Skeletal muscle cell (primary cell): ENCODE data around the gene HMGXB4.

Experiments used
- DNase-seq: peaks from one replicate; pipeline ENCODE4 v3.0.0-alpha.2; 2010; ENCODE audit warnings: low read depth
- H3K4me3 ChIP-seq: 2 replicates; pipeline ENCODE4 v1.5.1; 2011; ENCODE audit warnings: low read depth, mild to moderate bottlenecking, control low read depth, low read length, moderate library complexity

HMGXB4 gene

DNA sequence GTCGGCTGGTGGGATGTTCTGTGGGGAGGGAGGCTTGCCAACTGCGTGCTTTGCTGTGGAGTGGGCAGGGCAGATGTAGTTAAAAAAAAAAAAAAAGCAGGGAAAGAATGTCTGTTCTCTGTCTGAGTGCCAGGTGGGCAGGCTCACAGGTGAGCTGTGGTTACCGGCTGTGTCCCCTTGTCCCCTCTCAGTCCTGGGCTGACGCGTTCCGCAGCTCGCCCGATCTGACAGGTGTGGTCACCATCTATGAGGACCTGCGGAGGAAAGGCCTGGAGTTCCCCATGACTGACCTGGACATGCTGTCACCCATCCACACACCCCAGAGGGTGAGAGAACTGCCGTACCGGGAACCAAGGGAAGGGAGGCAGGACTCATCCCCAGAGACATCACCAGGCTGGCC, 66.0 kb downstream of the HMGXB4 start:
- no peak for DNase-seq

DNA sequence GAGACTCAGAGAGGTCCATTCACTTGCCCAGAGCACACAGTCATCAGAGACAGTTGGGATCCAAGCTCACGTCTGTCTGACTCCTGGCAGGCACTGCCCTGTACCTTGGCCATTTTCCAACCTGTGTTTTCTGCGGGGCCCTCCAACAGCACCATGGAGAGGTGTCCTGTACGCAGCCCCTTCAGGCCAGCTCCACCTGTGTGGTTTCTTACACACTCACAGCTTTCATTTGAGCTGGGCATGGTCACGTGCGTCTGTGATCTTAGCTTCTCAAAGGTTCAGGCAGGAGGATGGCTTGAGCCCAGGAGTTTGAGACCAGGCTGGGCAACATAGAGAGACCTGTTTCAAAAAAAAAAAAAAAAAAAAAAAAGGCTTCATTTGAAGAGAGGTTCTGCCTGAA, 66.8 kb downstream of the HMGXB4 start:
- DNase-seq, result no peak
- H3K4me3 ChIP-seq, result no peak overlapping the region

More for the DNA sequence above, 66.0 kb downstream of the HMGXB4 start:
- no peak overlapping the region for H3K4me3 ChIP-seq

DNA sequence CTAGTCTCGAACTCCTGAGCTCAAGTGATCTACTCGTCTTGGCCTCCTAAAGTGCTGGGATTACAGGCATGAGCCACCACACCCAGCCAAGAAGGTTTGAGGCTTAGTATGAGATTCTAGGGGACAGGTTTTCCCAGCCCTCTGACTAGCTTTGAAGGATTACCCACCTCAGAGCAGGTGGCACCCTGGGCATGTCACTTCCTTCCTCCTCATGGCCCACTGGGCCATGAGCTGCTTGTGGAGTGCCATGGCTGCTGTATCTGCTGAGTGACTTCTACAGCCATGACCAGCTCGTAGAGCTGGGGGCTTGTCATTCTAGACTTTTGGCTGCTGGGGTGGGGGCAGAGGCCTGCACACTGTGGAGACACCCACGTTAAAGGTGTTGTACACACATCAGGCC, 67.5 kb downstream of the HMGXB4 start:
- no peak for DNase-seq
- H3K4me3 ChIP-seq, result no peak overlapping the region

DNA sequence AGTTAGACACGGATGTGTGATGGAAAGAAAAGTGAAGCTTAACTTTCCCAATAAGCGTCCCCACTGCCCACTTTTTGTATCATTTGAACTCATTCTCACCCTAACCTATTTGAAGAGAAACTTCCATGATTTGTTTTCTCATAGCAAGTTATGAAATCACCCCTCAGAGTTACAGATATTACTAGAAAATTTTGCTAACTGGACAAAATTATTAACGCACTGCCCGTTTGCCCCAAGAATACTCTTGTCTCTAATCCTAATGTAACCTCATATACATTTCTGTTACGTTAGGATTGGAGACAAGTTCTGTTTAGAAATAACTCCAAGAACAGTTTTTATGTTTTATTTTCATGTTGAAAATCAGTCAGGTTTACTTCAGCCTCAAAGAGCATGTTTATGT, 67.9 kb downstream of the HMGXB4 start:
- no peak overlapping the region for H3K4me3 ChIP-seq
- DNase-seq, result no peak

DNA sequence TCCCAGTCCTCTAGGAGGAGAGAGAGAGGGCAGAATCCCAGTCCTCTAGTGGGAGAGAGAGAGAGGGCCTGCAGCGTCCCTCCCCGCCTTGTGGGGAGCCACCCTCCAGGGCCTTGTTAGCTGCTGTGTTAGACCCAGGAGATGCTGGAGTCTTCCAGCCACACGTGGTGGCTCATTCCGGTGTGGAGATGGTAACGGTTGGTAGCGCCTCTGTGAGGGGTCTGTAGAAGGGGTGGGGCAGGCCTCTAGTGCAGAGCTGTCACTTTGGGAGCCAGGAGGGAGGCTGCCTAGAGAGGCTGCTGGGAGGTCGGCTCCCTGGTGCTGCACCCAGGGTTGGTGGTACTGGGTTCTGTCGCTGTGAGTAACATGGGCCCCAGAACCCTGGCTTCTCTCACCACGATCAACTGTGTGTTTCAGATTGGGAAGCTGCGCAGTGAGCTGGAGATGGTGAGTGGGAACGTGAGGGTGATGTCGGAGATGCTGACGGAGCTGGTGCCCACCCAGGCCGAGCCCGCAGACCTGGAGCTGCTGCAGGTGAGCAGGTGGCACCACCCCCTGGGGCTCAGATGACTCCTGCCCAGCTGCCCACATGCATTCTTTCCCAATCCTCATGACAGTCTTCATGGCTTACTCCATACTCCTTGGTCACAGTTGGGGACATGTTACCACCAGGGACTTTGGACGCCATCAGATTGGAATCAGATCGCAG, 69.7 kb downstream of the HMGXB4 start:
- H3K4me3 ChIP-seq, result no peak overlapping the region
- no peak for DNase-seq

DNA sequence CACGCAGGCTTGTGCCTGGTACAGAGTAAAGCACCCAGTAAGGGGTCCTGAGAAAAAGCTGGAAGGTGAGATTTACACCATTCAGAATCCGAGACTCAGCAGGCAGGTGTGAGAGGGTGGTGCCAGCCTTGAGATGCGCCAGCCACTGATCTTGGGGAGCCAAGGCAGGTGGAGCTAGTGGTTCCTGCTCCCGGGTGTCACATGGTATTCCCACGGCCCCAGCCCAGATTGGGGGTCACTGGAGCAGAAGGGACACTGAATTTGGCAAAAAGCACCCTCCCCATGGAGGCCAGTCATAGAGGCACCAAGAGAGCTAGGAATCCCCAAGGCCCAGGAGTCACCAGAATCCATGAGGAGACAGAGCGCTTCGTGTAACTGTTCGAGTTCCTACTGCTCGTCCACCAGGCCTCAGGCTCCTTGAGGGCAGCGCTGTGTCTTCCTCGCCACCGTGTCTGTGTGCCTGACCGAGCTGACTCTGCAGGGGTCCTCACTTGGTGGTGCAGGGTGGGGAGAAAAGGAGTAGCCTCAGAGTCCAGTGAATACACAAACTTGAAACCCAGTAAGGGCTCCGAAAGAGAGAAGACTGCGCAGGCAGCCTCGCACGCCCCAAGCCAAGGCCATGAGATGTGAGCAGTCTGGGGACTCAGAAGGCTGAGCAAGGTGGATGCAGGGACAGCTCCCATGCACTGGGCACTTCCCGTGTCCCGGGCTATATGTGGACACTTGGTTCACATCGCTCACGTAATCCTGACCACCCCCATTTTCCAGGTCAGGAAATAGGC, 70.6 kb downstream of the HMGXB4 start:
- DNase-seq, result no peak
- H3K4me3 ChIP-seq, result no peak overlapping the region

DNA sequence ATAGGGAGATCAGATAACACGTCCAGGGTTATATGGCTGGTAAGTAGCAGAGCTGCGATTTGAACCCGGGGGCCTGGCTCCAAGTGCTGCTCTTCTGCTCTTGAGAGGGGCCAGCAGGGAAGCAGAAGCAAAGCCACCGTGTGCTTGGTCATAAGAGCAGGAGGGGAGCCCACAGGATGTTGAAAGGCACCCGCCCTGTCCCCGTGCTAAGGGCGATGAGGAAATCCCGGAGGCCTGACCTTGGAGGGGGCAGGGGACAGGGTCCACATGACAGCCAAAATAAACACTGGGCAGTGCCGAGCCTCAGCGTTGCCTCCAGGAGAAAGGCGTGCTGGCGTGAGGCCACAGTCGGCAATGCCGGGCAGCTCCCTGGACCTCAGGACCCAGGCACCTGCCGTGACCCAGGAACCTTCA, 71.2 kb downstream of the HMGXB4 start:
- DNase-seq, result no peak
- H3K4me3 ChIP-seq, result no peak overlapping the region

DNA sequence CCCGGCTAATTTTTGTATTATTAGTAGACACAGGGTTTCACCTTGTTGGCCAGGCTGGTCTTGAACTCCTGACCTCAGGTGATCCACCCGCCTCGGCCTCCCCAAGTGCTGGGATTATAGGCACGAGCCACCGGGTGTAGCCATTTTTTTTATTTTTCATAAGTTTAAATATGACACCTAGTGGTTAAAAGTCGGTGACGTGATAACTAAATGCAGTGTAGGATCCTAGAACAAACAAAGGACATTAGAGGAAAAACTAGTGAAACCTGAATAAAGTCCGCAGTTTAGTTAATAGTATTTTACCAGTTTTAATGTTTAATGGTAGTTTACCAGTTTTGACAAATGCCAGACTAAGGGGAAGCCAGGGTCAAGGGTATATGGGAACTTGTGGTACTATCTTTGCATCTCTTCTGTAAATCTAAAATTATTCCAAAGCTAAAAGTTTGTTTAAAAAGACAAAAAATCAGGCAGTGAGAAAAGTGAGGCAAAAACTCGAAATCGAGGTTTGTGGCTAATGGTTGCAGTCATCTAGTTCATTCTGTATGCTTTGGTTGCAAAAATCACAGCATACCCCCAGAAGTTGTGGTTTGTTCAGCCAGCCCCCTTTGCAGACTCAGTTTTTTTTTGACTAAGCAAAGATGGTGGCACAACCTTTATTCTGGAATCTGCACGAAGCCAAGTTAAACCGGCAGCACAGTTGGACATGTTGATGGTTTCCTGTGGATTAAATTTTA, 72.0 kb downstream of the HMGXB4 start:
- DNase-seq, result no peak
- no peak overlapping the region for H3K4me3 ChIP-seq

DNA sequence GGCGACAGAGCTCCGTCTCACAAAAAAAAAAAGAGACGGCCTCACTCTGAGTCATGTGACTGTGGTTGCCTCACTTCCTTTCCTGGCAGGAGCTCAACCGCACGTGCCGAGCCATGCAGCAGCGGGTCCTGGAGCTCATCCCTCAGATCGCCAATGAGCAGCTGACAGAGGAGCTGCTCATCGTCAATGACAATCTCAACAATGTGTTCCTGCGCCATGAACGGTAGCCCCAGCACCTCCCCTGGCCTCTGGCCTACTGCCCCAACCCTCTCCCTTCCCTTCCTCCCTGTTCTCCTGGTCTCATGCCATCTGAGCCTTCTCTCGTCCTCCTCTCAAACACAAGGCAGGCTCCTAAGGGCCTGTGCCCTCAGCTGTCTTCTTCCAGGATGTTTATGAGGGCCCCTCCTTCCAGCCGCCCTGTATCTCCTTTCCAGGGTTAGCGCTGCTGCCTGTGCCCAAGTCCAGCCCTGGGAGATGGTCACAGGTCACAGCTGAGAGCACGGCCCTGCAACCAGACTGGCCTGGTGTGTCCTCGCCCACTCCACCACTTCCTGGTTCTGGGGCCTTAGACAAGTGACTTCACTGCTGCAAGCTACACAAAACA, 73.1 kb downstream of the HMGXB4 start:
- peak; percentile 41 for DNase-seq
- no peak overlapping the region for H3K4me3 ChIP-seq

DNA sequence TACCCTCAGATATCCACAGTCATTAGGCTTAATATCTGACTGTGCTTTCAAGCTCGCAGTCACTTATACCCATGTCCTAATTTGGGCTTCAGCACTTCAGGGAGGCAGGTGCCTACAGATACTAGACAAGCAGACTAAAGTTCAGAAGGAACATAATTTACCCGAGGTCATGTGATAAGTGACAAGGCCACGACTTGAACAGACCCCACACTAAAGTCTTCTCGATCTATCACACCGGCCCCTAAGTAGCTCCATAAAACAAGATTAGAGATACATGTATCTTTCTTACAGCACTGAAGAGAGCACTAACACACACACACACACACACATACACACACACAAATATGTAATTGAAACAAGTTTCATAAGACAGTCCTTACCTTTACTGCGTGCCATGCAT, 75.0 kb downstream of the HMGXB4 start:
- no peak overlapping the region for H3K4me3 ChIP-seq
- DNase-seq, result no peak

DNA sequence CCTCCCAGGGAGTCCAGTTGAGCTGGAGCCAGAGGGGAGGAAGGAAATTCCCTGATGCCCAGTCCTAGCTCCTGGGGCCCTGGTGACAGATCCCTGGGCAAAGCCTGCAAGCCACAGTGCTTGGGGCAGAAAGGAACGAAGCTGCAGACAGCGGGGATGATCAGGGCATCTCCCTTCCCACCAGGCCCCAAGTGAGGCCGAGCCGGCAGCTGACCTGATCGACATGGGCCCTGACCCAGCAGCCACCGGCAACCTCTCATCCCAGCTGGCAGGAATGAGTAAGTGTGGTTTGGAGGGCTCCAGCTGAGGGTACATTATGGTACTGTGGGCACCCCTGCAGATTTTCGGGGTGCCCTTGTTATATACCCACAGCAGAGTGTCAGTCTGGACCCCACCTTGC, 75.9 kb downstream of the HMGXB4 start:
- H3K4me3 ChIP-seq, result no peak overlapping the region
- no peak for DNase-seq

DNA sequence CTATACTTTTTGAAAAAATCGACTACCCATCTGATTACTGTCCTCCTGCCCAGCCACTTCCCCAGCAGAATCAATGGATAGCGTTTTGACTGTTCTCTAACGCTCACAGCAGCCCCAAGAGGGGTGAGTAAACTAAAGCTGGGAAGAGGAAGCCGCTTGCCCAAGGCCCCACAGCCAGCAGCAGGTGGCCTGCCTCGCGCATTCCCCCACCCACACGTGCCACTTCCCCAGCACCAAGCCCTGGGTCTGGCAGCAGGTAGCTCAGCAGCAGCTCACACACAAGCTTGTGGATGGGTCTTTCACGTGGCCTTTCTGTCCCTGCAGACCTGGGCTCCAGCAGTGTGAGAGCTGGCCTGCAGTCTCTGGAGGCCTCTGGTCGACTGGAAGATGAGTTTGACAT, 76.7 kb downstream of the HMGXB4 start:
- no peak overlapping the region for H3K4me3 ChIP-seq
- no peak for DNase-seq

DNA sequence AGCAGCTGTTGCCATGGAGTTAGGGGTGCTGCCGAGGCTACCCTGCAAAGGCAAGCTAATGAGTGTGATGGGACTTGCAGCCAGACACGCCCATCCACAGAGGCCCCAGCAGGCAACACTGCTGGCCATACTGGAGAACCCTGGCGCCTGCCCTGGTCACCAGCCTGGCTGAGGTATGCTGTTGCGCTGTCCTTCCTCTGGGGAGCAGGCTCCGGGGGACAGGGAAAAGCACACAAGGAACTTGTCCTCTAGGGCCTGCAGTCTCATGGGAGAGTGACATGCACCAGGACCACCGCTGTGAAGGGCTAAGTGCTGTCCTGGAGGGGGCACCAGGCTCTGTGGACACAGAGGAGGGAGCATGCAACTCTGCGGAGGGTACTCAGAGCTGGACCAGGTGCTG, 78.2 kb downstream of the HMGXB4 start:
- H3K4me3 ChIP-seq, result no peak overlapping the region
- DNase-seq, result no peak

DNA sequence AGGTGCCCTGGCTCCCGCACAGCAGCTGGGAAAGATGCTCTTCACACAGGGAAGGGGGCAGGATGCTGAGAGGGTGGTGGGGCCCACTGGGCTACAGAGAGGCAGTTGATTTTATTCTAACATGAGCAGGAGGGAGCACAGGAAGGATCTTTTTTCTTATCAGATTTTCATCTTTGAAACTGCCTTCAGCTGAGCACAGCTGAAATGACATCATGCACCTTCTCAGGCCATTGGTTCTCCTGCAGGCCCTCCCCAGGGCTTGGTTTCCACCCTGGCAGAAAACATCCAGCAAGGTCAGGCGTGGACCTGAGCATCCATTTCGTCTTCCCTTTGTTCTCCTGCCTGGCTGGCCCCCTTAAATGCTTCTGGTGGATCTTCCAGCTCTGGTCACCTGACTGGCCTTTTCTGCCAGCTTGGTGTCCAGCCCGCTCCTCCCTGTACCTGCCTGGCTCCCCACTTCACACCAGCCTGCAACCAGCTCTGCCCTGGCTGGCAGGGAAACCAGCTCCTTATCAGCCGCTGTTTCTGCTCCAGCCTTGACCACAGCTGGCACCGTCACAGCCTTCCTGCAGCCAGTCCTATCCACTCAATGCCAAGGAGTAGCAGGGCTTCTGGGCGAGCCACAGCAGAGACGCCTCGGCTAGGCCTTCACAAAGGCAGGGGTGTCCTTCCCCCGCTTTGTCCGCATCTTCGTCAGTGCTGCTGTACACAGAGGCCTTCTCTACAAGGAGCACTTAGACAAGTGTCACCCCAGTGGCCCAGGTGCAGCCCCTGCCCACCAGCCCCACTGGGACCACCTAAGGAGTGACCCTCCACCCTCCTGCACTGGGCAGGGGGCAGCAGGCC, 78.9 kb downstream of the HMGXB4 start:
- DNase-seq, result no peak
- no peak overlapping the region for H3K4me3 ChIP-seq

DNA sequence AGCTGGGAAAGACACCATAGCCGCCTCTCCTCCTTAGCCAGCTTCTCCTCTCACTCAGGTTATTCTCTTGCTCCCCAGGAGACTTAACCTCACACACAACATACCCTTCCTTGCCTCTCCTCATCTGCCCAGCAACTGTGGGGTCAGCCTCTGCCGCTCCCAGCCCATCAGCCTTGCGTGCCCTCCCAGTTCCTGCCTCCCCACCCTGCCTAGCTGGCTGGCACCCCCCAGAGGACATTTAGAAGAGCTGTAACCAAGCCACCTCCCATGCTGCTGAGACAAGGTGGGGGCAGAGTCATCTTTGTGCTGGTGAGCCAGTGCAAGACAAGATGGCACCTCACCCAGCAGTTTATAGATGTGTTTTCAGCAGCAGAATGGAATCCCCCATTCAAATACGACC, 80.6 kb downstream of the HMGXB4 start:
- H3K4me3 ChIP-seq, result no peak overlapping the region
- DNase-seq, result no peak

DNA sequence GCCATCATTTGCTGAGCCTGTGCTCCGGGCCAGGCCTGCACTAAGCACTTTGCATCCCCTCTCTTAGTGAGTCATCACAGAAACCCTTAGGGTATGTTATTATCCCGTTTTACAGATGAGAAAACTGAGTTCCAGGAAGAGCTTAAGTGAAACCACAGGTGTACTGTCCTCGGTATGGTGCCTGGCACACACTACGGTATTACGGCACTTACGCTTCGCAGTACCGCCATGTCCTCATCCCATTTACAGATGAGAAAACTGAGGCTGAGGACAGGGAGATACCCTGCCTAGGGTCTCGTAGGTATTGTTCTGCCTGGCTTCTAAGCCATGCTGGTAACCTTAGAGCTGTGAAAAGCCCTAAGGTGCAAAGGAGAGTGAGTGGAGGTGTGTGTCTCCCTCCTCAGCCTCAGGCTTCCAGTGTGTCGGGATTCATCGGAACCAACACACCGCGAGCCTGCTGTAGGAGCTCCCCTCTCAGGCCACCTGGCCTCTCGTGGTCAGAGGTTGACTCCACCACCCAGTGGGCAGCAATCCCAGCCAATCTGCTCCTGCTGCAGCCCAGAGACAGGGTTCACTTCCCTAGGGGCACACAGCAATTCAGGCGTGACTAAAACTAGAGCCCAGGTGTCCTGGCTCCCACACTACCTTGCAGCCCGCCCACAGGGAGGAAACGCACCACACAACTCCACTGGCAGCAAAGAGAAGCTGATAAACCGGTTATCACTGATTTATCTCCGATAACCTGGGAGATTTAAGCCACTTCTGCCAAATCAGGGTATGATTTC, 84.0 kb downstream of the HMGXB4 start:
- no peak overlapping the region for H3K4me3 ChIP-seq
- no peak for DNase-seq

DNA sequence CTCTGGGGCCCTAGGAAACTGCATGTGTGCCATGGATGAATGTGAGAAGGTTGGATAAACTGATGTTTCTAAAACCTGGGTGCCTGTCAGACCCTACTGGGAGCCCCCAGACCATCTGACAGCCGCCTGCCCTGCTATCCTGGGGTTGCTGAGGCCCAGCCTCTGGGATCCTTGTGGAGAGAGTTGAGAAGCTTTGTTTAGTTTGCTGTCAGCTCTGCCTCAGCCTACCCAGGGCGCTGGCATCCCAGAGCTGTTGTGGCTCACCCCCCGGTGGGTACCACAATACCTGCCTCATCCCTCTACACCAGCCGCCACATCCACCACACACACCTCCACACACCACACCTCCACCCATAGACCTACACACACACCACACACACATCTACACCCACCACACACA, 85.1 kb downstream of the HMGXB4 start:
- DNase-seq, result no peak
- no peak overlapping the region for H3K4me3 ChIP-seq

DNA sequence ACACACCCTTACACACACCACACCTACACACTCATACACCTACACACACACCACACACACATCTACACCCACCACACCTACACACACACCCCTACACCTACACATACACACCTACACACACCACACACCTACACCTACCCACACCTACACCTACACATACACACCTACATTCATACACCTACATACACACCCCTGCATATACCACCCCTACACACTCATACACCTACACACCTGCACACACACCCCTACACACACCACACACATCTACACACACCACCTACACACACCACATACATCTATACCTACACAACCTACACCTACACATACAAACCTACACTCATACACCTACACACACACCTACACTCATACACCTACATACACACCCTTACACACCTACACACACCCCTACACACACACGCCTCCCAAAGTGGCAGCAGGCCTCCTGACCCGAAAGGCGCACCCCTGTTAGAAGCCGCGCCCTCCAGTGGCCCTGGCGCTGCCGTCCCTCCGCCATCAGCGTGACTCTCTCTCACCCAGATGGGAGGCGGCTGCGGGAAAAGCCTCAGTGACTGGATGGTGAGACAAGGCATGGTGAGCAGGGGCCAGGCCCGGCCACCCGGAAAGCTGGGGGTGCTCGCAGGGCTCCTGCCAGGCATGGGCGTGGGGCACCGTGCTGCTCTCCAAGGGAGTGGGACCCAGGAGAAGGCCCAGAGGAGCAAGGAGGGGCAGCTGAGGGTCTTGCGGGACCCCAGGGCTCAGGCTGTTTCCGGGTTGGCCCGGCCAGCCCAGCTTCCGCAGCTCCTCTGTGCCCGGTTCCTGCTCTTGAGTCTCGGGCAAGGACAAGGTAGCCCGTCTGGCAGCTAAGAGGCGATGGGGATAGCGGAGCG, 86.6 kb downstream of the HMGXB4 start:
- no peak overlapping the region for H3K4me3 ChIP-seq
- no peak for DNase-seq
